Activated T-helper 2 cell treated with anti-CD3 and anti-CD28 coated beads, Interferon-gamma antibody, Interleukin-2, Interleukin-4, amounts not matched to agents 10 μg/mL and 5 μg/mL and 100 μg/mL, durations not matched to agents 14 hours and 24 hours and 36 hours (primary cell): ENCODE data around the gene HS3ST4. TPM values are rescaled to one million over a fixed set of nuclear protein-coding genes. Genes with fewer than 3 reads are reported as not detected.

Experiments
- DNase-seq: peaks from one replicate; pipeline ENCODE4 v3.0.0; 2021; ENCODE audit warnings: low spot score
- H3K27ac Mint-ChIP-seq: one replicate; pipeline ENCODE4 v1.8.0; 2021; ENCODE audit warnings: mixed read lengths
- H3K27me3 Mint-ChIP-seq: one replicate; pipeline ENCODE4 v1.8.0; 2021; ENCODE audit warnings: low read depth, mixed read lengths
- H3K36me3 Mint-ChIP-seq: one replicate; pipeline ENCODE4 v1.8.0; 2021; ENCODE audit warnings: low read depth, mixed read lengths
- H3K4me1 Mint-ChIP-seq: one replicate; pipeline ENCODE4 v1.8.0; 2021; ENCODE audit warnings: low read depth, mixed read lengths
- H3K4me3 Mint-ChIP-seq: one replicate; pipeline ENCODE4 v1.8.0; 2021; ENCODE audit warnings: low read depth, mild to moderate bottlenecking, moderate library complexity, mixed read lengths
- H3K9me3 Mint-ChIP-seq: one replicate; pipeline ENCODE4 v1.8.0; 2021; ENCODE audit warnings: mixed read lengths
- intact Hi-C: fragments of 100-400 bp; cut with micrococcal nuclease; formaldehyde crosslinking; loops from one replicate; pipeline ENCODE4 v1.15.1; 2023
- total RNA-seq: library from RNA; stranded (reverse); gene quantifications from 2 replicates; pipeline ENCODE4 v1.2.3, GENCODE V29; 2022

The HS3ST4 gene
- total RNA-seq, 1 donor from 2014 or later = not detected

DNA sequence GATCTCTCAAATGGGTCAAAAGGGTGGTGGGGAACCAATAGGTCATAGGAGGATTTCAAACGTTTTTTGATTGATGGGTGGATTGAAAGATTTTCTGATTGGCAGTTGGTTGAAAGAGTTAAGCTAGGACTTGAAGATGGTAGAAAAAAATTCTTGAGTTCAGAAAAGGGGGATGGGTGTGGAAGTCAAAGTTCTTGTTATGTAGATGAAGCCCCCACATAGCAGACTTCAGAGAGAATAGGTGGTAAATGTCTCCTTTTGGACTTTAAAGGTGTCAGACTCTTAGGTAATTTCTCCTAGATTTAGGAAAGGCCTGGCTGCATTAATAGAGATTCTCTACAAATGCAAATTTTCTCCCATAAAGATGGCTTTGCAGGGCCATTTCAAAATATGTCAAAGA lies 163.3 kb downstream of the HS3ST4 start:
- H3K36me3 Mint-ChIP-seq = no peaks in the 10 kb centered on the region
- H3K4me1 Mint-ChIP-seq = no peaks in the 10 kb centered on the region
- no peak overlapping the region for H3K4me3 Mint-ChIP-seq
- peaks cover 2% of the 10 kb centered on the region for H3K27me3 Mint-ChIP-seq
- no peak overlapping the region for H3K27ac Mint-ChIP-seq
- intact Hi-C loops = no loop called here
- H3K9me3 Mint-ChIP-seq = no peaks in the 10 kb centered on the region
- no peak for DNase-seq

DNA sequence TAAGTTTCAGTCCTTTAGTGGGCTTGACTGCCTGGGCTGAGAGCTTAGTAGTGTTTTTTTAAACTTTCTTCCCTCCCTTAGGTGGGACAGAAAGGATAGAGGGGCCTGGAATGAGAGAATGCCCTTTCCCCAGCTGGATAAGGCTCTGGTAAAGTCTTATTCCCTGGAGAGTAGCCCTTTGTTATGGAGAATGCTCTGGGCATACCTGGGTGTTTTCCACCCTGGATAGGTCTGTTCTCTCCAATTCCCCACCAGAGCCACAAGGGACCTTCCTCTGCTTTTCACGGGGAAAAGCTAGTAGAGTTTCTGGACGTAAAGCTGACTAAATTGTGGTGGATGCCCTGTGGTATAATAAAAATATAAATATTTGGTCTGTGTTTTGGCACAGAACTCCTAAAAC lies 164.1 kb downstream of the HS3ST4 start:
- intact Hi-C loops = no loop called here
- H3K27ac Mint-ChIP-seq = no peak overlapping the region
- no peak overlapping the region for H3K4me3 Mint-ChIP-seq
- no peaks in the 10 kb centered on the region for H3K36me3 Mint-ChIP-seq
- no peak for DNase-seq
- H3K27me3 Mint-ChIP-seq = peaks cover 2% of the 10 kb centered on the region
- no peaks in the 10 kb centered on the region for H3K4me1 Mint-ChIP-seq
- H3K9me3 Mint-ChIP-seq = no peaks in the 10 kb centered on the region

DNA sequence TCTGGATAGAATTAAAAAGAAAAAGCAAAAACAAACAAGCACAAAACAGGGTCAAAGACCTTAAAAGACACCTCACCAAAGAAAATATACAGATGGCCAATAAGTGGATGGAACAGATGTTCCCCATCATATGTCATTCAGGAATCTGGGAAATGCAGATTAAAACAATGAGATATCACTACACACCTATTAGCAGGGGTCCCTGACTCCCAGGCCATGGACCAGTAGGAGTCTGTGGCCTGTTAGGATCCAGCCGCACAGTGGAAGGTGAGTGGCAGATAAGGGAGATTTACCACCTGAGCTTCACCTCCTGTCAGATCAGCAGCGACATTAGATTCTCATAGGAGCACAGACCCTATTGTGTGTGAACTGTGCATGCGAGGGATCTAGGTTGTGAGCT lies 167.9 kb downstream of the HS3ST4 start:
- H3K4me1 Mint-ChIP-seq = no peaks in the 10 kb centered on the region
- no peak overlapping the region for H3K27ac Mint-ChIP-seq
- H3K9me3 Mint-ChIP-seq = no peaks in the 10 kb centered on the region
- no peak overlapping the region for H3K4me3 Mint-ChIP-seq
- no peaks in the 10 kb centered on the region for H3K27me3 Mint-ChIP-seq
- no peak for DNase-seq
- H3K36me3 Mint-ChIP-seq = no peaks in the 10 kb centered on the region
- intact Hi-C loops = no loop called here

DNA sequence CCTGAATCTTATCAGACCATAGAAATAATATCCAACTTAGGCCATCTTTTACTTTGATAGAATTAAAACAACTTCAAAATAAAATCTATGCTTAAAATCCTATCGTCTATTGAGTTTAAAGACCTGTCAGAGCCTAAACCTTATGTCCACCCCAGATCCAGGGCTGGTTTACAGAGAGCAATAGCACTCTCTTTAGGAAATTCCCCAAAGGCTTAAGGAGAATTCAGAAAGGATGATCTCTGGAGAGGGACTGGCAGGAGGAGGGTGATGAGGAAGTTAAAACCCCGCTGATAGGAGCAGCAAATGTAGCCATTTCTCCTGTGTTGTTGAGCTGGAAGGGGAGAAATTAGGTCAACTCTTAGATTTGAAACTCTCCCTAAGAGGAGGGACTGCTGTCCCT lies 175.3 kb downstream of the HS3ST4 start:
- DNase-seq = no peak

DNA sequence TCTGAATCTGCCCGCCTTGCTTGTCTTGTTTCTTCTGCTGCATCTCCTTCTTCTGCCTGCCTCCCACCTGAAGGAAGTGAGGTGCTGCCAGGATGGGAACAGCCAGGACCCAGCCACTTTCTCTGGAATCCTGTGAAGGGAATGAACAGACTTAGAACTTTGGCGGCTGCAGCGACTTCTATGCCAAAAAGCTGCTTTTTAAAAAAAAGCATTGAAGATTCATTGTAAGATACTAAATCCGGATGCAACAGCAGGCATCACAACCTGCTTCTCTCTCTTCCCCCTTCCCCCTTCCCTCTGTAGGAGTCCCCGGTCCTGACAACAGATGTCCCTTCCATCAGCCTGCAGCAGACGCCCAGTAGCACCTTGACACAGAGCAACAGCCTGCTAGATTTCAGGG lies 176.3 kb downstream of the HS3ST4 start:
- Mint-ChIP-seq H3K4me1 (no peaks in the 10 kb centered on the region), H3K4me3 (no peak overlapping the region), H3K27me3 (no peaks in the 10 kb centered on the region), H3K9me3 (no peaks in the 10 kb centered on the region), H3K36me3 (no peaks in the 10 kb centered on the region), H3K27ac (no peak overlapping the region)
- intact Hi-C loops = no loop called here
- DNase-seq = no peak

More for the DNA sequence above, 175.3 kb downstream of the HS3ST4 start:
- Mint-ChIP-seq H3K9me3 (no peaks in the 10 kb centered on the region), H3K36me3 (no peaks in the 10 kb centered on the region), H3K4me3 (no peak overlapping the region), H3K27ac (no peak overlapping the region), H3K4me1 (no peaks in the 10 kb centered on the region), H3K27me3 (no peaks in the 10 kb centered on the region)
- intact Hi-C loops = no loop called here

DNA sequence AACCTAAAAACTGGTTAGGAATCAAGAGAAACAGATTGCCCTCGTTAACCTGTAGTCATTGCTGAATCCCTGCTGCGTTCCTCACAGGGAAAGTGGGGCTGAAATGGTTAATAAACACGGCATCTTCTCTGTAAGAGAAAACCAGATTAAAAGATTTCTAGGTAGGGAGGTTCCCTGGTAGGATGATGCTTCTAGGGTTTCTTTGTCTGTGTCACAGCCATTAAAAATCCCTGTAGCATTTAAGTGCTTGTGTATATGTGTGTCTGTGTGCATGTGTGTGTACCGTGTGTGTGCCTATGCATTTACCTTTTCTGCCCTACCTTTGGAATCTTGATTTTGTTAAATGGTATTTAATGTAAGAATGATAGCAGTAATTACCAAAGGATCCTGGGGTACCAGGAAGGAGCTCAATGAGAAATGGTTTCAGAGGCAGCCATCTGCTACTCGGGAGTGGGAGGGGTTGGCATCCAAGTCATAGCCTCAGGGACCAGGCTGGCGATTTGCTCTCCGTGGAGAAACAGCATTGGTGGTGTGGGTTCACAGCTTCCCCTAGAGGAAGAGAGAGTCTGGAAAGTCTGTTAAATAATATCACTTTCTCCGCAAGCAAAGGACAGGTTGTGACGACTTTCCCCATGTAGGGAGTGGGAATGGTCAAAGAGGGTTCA lies 177.1 kb downstream of the HS3ST4 start:
- H3K4me1 Mint-ChIP-seq = no peaks in the 10 kb centered on the region
- no peak overlapping the region for H3K27ac Mint-ChIP-seq
- no peaks in the 10 kb centered on the region for H3K36me3 Mint-ChIP-seq
- DNase-seq = no peak
- peaks cover 7% of the 10 kb centered on the region for H3K9me3 Mint-ChIP-seq
- intact Hi-C loops = no loop called here
- H3K27me3 Mint-ChIP-seq = no peaks in the 10 kb centered on the region
- H3K4me3 Mint-ChIP-seq = no peak overlapping the region

DNA sequence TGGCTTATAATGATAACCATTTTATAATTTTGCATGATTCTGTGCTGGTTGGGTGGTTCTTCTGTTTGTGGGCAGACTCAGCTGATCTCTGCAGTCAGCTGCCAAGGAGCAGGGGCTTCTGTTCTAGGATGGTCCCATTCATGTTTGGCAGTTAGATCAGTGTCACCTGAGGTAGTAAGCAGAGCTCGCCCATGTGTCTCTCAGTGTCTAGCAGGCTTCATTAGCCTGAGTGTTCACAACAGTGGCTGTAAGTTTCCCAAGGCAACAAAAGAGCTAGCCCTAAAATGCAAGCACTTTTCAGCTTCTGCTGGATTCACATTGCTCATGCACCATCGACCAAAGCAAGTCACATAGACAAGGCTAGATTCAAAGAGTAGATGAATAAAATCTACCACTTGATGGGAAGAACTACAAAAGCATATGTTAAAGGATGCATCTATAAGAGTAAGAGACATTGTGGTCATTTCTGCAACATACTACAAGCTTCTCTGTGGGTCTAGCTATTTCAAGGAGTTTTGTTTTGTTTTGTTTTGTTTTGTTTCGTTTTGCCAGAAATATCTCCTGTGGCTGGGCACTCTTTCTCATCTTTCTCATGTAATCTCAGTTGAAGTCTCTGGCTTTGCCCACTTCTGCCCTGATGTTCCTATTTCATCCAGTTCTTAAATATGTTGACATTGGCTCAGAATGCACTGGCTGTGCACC lies 180.8 kb downstream of the HS3ST4 start:
- intact Hi-C loops = no loop called here
- no peak for DNase-seq
- Mint-ChIP-seq H3K9me3 (peaks cover 7% of the 10 kb centered on the region), H3K4me1 (no peaks in the 10 kb centered on the region), H3K27ac (no peak overlapping the region), H3K36me3 (no peaks in the 10 kb centered on the region), H3K27me3 (no peaks in the 10 kb centered on the region), H3K4me3 (no peak overlapping the region)

DNA sequence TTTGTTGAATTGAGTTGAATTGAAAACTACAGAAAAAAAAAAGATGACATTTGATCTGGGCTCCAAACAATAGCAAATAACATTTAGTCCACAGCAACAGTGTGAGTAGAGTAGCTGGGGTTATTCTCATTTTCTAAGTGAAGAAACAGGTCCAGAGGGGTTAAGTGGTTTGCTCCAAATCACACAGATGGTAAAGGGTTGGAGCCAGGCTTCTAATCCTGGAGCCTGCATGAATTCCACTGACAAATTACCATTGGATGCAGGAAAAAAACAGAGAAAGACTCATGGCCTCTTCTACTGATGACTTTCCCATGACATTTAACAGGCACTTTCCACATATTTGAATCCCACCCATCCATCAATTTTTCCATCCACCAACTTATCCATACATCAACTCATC lies 182.4 kb downstream of the HS3ST4 start:
- Mint-ChIP-seq H3K4me3 (no peak overlapping the region), H3K9me3 (peaks cover 7% of the 10 kb centered on the region), H3K36me3 (no peaks in the 10 kb centered on the region), H3K27ac (no peak overlapping the region), H3K27me3 (no peaks in the 10 kb centered on the region), H3K4me1 (no peaks in the 10 kb centered on the region)
- intact Hi-C loops = no loop called here
- no peak for DNase-seq

DNA sequence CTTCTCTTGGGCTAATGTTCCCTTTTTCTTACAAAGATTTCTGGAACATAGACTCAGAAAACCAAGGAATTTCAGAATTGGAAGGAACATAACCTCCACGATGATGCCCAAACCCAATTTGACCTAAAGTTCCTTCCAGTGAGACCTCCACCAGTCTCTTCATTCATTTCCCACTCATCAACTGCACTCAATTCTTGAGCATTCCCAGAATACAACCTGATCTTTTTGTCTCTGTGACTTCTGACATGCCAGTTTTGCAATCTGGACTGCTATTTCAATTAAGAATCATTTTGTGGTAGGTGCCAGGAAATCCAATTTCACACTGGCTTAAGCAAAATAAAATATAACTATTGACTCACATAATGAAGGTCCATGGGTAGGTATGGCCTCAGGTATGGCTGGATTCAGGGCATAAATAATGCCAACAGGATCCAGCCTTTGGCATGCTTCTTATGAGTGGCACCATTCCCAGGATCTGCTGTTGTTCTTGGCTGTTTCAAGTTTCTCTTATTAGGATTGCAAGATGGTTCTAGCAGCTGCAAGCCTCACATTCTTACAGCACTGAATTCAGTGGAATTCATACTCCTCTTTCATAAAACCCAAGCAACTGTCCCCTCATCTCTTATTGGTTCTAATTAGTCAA lies 184.3 kb downstream of the HS3ST4 start:
- Mint-ChIP-seq H3K9me3 (peaks cover 7% of the 10 kb centered on the region), H3K36me3 (no peaks in the 10 kb centered on the region), H3K4me1 (no peaks in the 10 kb centered on the region), H3K27ac (no peak overlapping the region), H3K27me3 (no peaks in the 10 kb centered on the region), H3K4me3 (no peak overlapping the region)
- DNase-seq = no peak
- intact Hi-C loops = no loop called here

DNA sequence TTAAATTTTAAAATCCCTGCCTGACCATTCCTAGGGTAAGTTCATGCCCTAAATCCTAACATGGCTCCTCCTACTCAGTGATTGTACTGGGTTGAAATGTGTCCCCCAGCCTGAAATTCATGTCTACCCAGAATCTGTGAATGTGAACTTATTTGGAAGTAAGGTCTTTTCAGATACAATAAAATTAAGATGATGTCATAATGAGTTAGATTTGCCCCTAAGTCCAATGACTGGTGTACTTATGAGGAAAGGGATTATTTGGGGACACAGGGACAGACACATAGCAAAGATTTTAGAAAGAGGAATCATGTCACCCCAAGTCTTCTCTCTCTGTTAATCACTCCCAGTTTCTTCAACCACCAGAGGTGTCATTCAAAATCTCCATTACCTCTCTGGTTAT lies 185.3 kb downstream of the HS3ST4 start:
- no peak overlapping the region for H3K4me3 Mint-ChIP-seq
- intact Hi-C loops = no loop called here
- peaks cover 7% of the 10 kb centered on the region for H3K9me3 Mint-ChIP-seq

DNA sequence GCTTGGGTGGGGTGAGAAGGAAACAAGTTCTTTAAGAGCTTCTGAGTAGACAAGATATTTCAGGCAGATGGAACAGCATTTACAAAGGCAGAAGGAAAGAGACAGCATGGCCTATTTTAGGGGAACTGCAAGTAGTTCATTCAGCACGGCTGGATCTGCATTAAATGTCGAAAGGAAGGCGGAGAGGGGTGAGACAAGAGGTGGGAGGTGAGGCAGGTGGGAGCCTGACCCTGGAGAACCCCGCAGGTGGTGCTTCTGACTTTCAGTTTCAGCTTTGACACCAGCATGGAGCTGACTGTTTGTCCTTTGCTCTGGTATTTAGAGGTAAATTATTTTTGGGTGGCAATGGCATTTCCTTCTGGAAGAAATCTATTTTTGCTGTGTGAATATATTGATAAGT lies 194.8 kb downstream of the HS3ST4 start:
- H3K36me3 Mint-ChIP-seq = no peaks in the 10 kb centered on the region
- no peaks in the 10 kb centered on the region for H3K27me3 Mint-ChIP-seq
- peaks cover 13% of the 10 kb centered on the region for H3K9me3 Mint-ChIP-seq
- no peak overlapping the region for H3K4me3 Mint-ChIP-seq
- H3K4me1 Mint-ChIP-seq = no peaks in the 10 kb centered on the region
- no peak overlapping the region for H3K27ac Mint-ChIP-seq
- intact Hi-C loops = no loop called here
- no peak for DNase-seq

More for the DNA sequence above, 185.3 kb downstream of the HS3ST4 start:
- no peaks in the 10 kb centered on the region for H3K4me1 Mint-ChIP-seq
- no peaks in the 10 kb centered on the region for H3K36me3 Mint-ChIP-seq
- no peak for DNase-seq
- no peak overlapping the region for H3K27ac Mint-ChIP-seq
- H3K27me3 Mint-ChIP-seq = no peaks in the 10 kb centered on the region

DNA sequence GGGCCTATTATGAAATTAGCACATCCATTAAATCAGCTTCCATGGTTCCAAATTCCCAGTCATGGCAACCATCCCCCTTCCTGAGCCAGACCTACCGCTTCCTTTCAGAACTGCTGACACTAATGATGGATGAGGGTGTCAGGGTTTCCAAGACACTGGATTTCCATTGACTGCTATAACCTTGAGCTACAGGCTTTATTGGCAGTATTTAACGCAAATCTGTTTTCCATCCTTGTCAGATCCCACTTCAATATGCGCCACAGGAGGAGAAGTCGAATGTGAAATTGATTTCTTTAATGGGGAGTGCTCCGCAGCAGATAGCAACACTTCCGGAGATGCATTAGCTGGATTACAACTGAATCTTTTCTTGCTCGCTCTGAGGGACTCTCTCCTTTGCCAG lies 197.1 kb downstream of the HS3ST4 start:
- Mint-ChIP-seq H3K27ac (no peak overlapping the region), H3K4me1 (no peaks in the 10 kb centered on the region), H3K27me3 (no peaks in the 10 kb centered on the region), H3K36me3 (no peaks in the 10 kb centered on the region), H3K9me3 (peaks cover 13% of the 10 kb centered on the region), H3K4me3 (no peak overlapping the region)
- no peak for DNase-seq
- intact Hi-C loops = no loop called here

DNA sequence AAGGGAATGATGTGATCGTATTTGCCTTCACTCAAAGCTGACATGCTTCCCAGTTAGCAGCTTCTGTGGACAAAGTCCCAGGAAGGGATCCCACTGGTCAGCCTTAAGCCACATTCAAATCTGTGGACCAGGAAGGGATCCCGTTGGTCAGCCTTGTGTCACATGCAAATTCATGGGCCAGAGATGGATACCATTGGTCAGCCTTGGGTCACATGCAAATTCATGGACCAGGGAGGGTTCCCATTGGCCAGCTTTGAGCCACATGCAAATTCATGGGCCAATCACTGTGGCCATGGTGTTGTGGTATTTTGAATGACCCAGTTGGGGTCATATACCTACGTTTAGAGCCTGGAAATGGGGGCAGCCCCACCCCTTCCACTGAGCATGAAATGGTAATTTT lies 201.6 kb downstream of the HS3ST4 start:
- Mint-ChIP-seq H3K27ac (no peak overlapping the region), H3K9me3 (peaks cover 11% of the 10 kb centered on the region), H3K4me1 (no peaks in the 10 kb centered on the region), H3K36me3 (no peaks in the 10 kb centered on the region), H3K4me3 (no peak overlapping the region), H3K27me3 (no peaks in the 10 kb centered on the region)
- no peak for DNase-seq
- intact Hi-C loops = no loop called here
